GM12878 (cell line): ENCODE measurements around the gene DCPS. TPM values are rescaled to one million over a fixed set of nuclear protein-coding genes. Genes with fewer than 3 reads are reported as not detected.

Source experiments
- ATAC-seq: fragments of 200-7000 bp; cut with Tn5 transposase; 3 replicates; pipeline ENCODE4 v1.9.1; 2020; ENCODE audit warnings: mild to moderate bottlenecking, moderate library complexity
- BruUV-seq: library from RNA; stranded (reverse); fragments of 400-500 nt; replicated peaks from 2 replicates; lab custom pipeline; 2021; lab: Mats Ljungman, UMichigan
- CTCF ChIA-PET: fragments of 300-600 bp; sonication (Branson Sonifier 250); formaldehyde crosslinking; extraction: SDS; loops from one replicate; lab custom pipeline; 2021; ENCODE audit warnings: inconsistent platforms; lab: Yijun Ruan, JAX
- POLR2A ChIA-PET: fragments of 350-600 bp; formaldehyde crosslinking; extraction: SDS; loops from one replicate; lab custom pipeline; 2021; ENCODE audit warnings: inconsistent platforms; lab: Charles Lee
- RAD21 ChIA-PET: fragments of 300-600 bp; sonication (Branson Sonifier 250); formaldehyde crosslinking; loops from one replicate; lab custom pipeline; 2023; ENCODE audit warnings: antibody characterized with exemption; ENCODE audit not compliant: unreplicated experiment; lab: Charles Lee
- SMC1A ChIA-PET: fragments of 300-600 bp; sonication (Branson Sonifier 250); formaldehyde crosslinking; loops from one replicate; lab custom pipeline; 2023; ENCODE audit not compliant: unreplicated experiment, uncharacterized antibody; lab: Charles Lee
- DNase-seq: peaks from one replicate; pipeline ENCODE4 v3.0.0-alpha.2; 2011; ENCODE audit warnings: low read depth, low spot score
- FAIRE-seq: peaks from 3 replicates; lab custom pipeline; 2011; peaks lifted over from hg19 to GRCh38; lab: Jason Lieb, UNC
- H2AFZ ChIP-seq: 2 replicates; pipeline ENCODE4 v1.6.0; 2011; ENCODE audit warnings: low read depth, low read length, control low read depth; ENCODE audit not compliant: control insufficient read depth
- H3K27ac ChIP-seq: 2 replicates; pipeline ENCODE4 v1.5.1; 2011; ENCODE audit warnings: control low read depth; ENCODE audit not compliant: control insufficient read depth, insufficient read depth
- H3K27me3 ChIP-seq, 2 experiments: replicated peaks in 1 of 2; 2 replicates each; pipeline versions ENCODE4 v1.6.0 to v1.6.1; 2011; ENCODE audit warnings: low read length in 1 of 2; ENCODE audit not compliant: control insufficient read depth in 2 of 2, insufficient read depth in 2 of 2
- H3K36me3 ChIP-seq, 2 experiments: 2 replicates each; pipeline ENCODE4 v1.5.1; 2011; ENCODE audit warnings: low read length in 1 of 2; ENCODE audit not compliant: control insufficient read depth in 2 of 2, insufficient read depth in 2 of 2
- H3K4me1 ChIP-seq: 2 replicates; pipeline ENCODE4 v1.6.1; 2011; ENCODE audit warnings: mild to moderate bottlenecking, low read length, moderate library complexity, mixed read lengths; ENCODE audit not compliant: control insufficient read depth, insufficient read depth
- H3K4me2 ChIP-seq: 2 replicates; pipeline ENCODE4 v1.6.0; 2011; ENCODE audit warnings: control low read depth; ENCODE audit not compliant: control insufficient read depth, insufficient read depth
- H3K4me3 ChIP-seq: fragments of 200-600 bp; sonication (generic); 2 replicates; pipeline ENCODE4 v1.5.1; 2016
- H3K79me2 ChIP-seq: 2 replicates; pipeline ENCODE4 v1.6.0; 2011; ENCODE audit warnings: low read length; ENCODE audit not compliant: control insufficient read depth, insufficient read depth
- H3K9ac ChIP-seq: 2 replicates; pipeline ENCODE4 v1.8.0; 2011; ENCODE audit warnings: low read length, control low read depth, mixed read lengths; ENCODE audit not compliant: control insufficient read depth, insufficient read depth
- H3K9me3 ChIP-seq: replicated peaks from 3 replicates; pipeline ENCODE4 v1.5.1; 2011; ENCODE audit warnings: mild to moderate bottlenecking, low read length; ENCODE audit not compliant: control insufficient read depth, insufficient read depth
- H4K20me1 ChIP-seq: 2 replicates; pipeline ENCODE4 v1.6.0; 2011; ENCODE audit not compliant: control insufficient read depth, insufficient read depth
- BACH1 ChIP-seq: fragments of 450-650 bp; IDR thresholded peaks from 2 replicates; pipeline ENCODE4 v1.6.1; 2017; ENCODE audit warnings: mild to moderate bottlenecking, borderline replicate concordance
- CBX5 ChIP-seq: sonication (generic); IDR thresholded peaks from 2 replicates; pipeline ENCODE4 v1.6.1; 2016; ENCODE audit warnings: low read depth, moderate library complexity, mild to moderate bottlenecking, inconsistent platforms
- ESRRA ChIP-seq: IDR thresholded peaks from 2 replicates; pipeline ENCODE4 v1.6.1; 2012; ENCODE audit warnings: mild to moderate bottlenecking, low read length, improper control_type of control experiment
- FOS ChIP-seq: IDR thresholded peaks from 3 replicates; pipeline ENCODE4 v1.6.1; 2011; ENCODE audit warnings: borderline replicate concordance; ENCODE audit not compliant: insufficient read length; ENCODE audit errors: extremely low read depth
- FOXM1 ChIP-seq: IDR thresholded peaks from 2 replicates; pipeline ENCODE4 v1.6.1; 2012; ENCODE audit warnings: low read depth, mild to moderate bottlenecking, inconsistent platforms, low read length, moderate library complexity
- HCFC1 ChIP-seq: fragments of 150-350 bp; IDR thresholded peaks from 2 replicates; pipeline ENCODE4 v1.6.1; 2014; ENCODE audit warnings: low read length
- HDAC2 ChIP-seq: fragments of 200-600 bp; sonication (generic); IDR thresholded peaks from 2 replicates; pipeline ENCODE4 v1.6.1; 2017
- IRF3 ChIP-seq: fragments of 450-650 bp; IDR thresholded peaks from 2 replicates; pipeline ENCODE4 v1.6.1; 2014; ENCODE audit warnings: mild to moderate bottlenecking
- MXI1 ChIP-seq: fragments of 150-350 bp; IDR thresholded peaks from 2 replicates; pipeline ENCODE4 v1.6.1; 2011; ENCODE audit warnings: low read depth, mild to moderate bottlenecking, inconsistent platforms, low read length, improper control_type of control experiment
- MYC ChIP-seq: IDR thresholded peaks from 2 replicates; pipeline ENCODE4 v1.6.1; 2011; ENCODE audit warnings: mild to moderate bottlenecking, low read length, moderate library complexity, inconsistent platforms; ENCODE audit not compliant: insufficient read depth, insufficient replicate concordance, insufficient read length, severe bottlenecking
- NFIC ChIP-seq: IDR thresholded peaks from 2 replicates; pipeline ENCODE4 v1.6.1; 2012; ENCODE audit warnings: low read depth, mild to moderate bottlenecking, inconsistent platforms, low read length, moderate library complexity
- NFYB ChIP-seq: IDR thresholded peaks from 2 replicates; pipeline ENCODE4 v1.6.1; 2011; ENCODE audit warnings: low read depth, mild to moderate bottlenecking, low read length, improper control_type of control experiment, moderate library complexity; ENCODE audit not compliant: insufficient read depth
- SIN3A ChIP-seq: IDR thresholded peaks from 2 replicates; pipeline ENCODE4 v1.6.1; 2012; ENCODE audit warnings: low read depth, low read length, improper control_type of control experiment
- SMAD1 ChIP-seq: fragments of 450-650 bp; IDR thresholded peaks from 2 replicates; pipeline ENCODE4 v1.6.1; 2018; ENCODE audit warnings: mild to moderate bottlenecking, low read depth; ENCODE audit not compliant: partially characterized antibody
- SMARCA5 ChIP-seq: fragments of 450-650 bp; IDR thresholded peaks from 2 replicates; pipeline ENCODE4 v1.6.1; 2017; ENCODE audit warnings: mild to moderate bottlenecking
- SMC3 ChIP-seq: IDR thresholded peaks from 2 replicates; pipeline ENCODE4 v1.6.1; 2011; ENCODE audit warnings: low read length, improper control_type of control experiment, borderline replicate concordance
- STAT3 ChIP-seq: IDR thresholded peaks from 2 replicates; pipeline ENCODE4 v1.6.1; 2011; ENCODE audit warnings: low read depth, low read length, improper control_type of control experiment
- ZBTB11 ChIP-seq: fragments of 450-650 bp; formaldehyde crosslinking; IDR thresholded peaks from 2 replicates; pipeline ENCODE4 v1.5.0; 2022; ENCODE audit warnings: mild to moderate bottlenecking, missing genetic modification characterization
- ZBTB4 ChIP-seq: fragments of 450-650 bp; formaldehyde crosslinking; IDR thresholded peaks from 2 replicates; pipeline ENCODE4 v1.4.0; 2022; ENCODE audit warnings: mild to moderate bottlenecking, moderate library complexity
- WGBS: methylation state at CpG from one replicate; pipeline ENCODE4 v1.1.6; 2016; ENCODE audit warnings: low lambda C conversion rate; ENCODE audit not compliant: insufficient replicate concordance, insufficient coverage; ENCODE audit errors: missing lambda C conversion rate; 5-methylcytosine and 5-hydroxymethylcytosine counted together
- in situ Hi-C: fragments of 300-500 bp; cut with MboI; formaldehyde crosslinking; loops from 9 replicates; pipeline ENCODE4 v1.14.3; 2018; ENCODE audit warnings: mixed read lengths
- intact Hi-C: fragments of 100-400 bp; cut with micrococcal nuclease; formaldehyde crosslinking; loops from one replicate; pipeline ENCODE4 v1.14.2; 2022; ENCODE audit not compliant: unreplicated experiment
- polyA plus RNA-seq, 11 experiments: library from polyadenylated mRNA; depleted of rRNA in 4 of 11; unstranded in 6 of 11; stranded (reverse) in 5 of 11; fragments of >200 nt; fragmentation: Nextera tagmentation in 4 of 11; fragmentation: Illumina TruSeq in 1 of 11; extraction: Ambion mirVana in 4 of 11; extraction: Trizol in 1 of 11; gene quantifications; 1 replicate in 1 of 11; 2 replicates in 10 of 11; pipeline versions ENCODE4 v1.2.1 to v1.2.3, GENCODE V29; 2011 to 2016; ENCODE audit warnings: inconsistent platforms in 2 of 11, missing spikeins in 2 of 11, low read depth in 1 of 11
- total RNA-seq, 4 experiments: library from RNA; depleted of rRNA in 3 of 4; stranded (reverse); fragments of >200 nt in 3 of 4; fragmentation: Illumina TruSeq in 1 of 4; extraction: Trizol in 1 of 4; gene quantifications; 2 replicates each; pipeline versions ENCODE4 v1.2.1 to v1.2.3, GENCODE V29; 2013 to 2021

Gene DCPS
- total and polyA plus RNA-seq, 10 of the 15 experiments (the other 5 are each of a cell fraction or from before 2014, with no cell fraction given), result 23.5 to 101 (median 67.4) TPM

- H3K9ac ChIP-seq, result no peak overlapping the region
- ChIA-PET RAD21 (no interaction called here), POLR2A (no interaction called here), CTCF (no interaction called here), SMC1A (no interaction called here)
- no peaks in the 10 kb centered on the region for H4K20me1 ChIP-seq
- no peak overlapping the region for H3K4me3 ChIP-seq
- no peak for DNase-seq
- H3K4me1 ChIP-seq, result no peaks in the 10 kb centered on the region; the same call in 1 of the 2 replicates
- no peaks in the 10 kb centered on the region for H3K79me2 ChIP-seq
- no peak for ATAC-seq
- WGBS, result 89% methylated on average over 5 of the region's 5 CpGs
- FAIRE-seq, result no peak
- no peak overlapping the region for H3K4me2 ChIP-seq
- BruUV-seq, result no TSS peak
- H2AFZ ChIP-seq, result no peak overlapping the region
- H3K36me3 ChIP-seq, result peaks cover 22 to 29% of the 10 kb centered on the region in 2 experiments
- H3K27ac ChIP-seq, result no peak overlapping the region
- H3K9me3 ChIP-seq, result no peaks in the 10 kb centered on the region
- in situ Hi-C loops (no loop called here), intact Hi-C loops (no loop called here)
- no peaks in the 10 kb centered on the region for H3K27me3 ChIP-seq
- TF ChIP-seq SMARCA5 (no peak), NFIC (no peak), ZBTB4 (CRISPR knock-in tag) (no peak), CBX5 (no peak), ZBTB11 (CRISPR knock-in tag) (no peak), FOS (no peak), HCFC1 (no peak), SMC3 (no peak), SMAD1 (no peak), BACH1 (no peak), STAT3 (no peak), FOXM1 (no peak), HDAC2 (no peak), ESRRA (no peak), NFYB (no peak), MYC (no peak), MXI1 (no peak), IRF3 (no peak), SIN3A (no peak)
Observed at GRCh38 chr11:126332221-126332711, 28.4 kb downstream of the DCPS start.
